HG02852 (cell line): ENCODE results near the gene PCDH7.

Experiments used
- ATAC-seq: cut with Tn5 transposase; IDR thresholded peaks from one replicate; pipeline ENCODE4 v1.9.1; 2021; ENCODE audit warnings: mild to moderate bottlenecking, moderate library complexity; ENCODE audit not compliant: unreplicated experiment

Gene PCDH7

GRCh38 chr4:30776451-30776850, 56.3 kb downstream of the PCDH7 start:
- ATAC-seq: no peak

GRCh38 chr4:30776921-30777415, 56.8 kb downstream of the PCDH7 start:
- ATAC-seq: no peak
